Measurements from ENCODE around the gene CST11.

DNA sequence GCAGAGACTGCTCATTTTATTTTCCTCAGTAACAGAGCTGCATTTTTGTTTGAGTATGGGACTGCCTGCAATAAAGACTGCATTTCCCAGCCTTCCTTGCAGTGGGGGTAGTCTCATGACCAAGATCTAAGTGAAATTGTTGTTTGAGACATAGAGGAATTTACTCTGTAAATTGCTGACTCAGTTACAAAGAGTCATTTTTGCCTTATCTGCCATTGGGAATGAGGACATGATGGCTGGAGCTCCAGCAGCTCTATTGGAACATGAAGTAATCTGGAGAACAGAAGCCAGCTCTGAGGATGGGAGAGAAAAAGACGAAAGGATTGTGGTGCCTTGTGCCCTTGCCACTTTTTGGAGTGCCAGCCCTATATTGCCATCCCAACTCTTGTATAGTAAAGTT is 2.1 kb upstream of the CST11 start:
- TF ChIP-seq GABPA (IDR thresholded peaks at IDR 0.05; ENCODE audit: low read depth) (no peak), IKZF1 (conservative IDR thresholded peaks at IDR 0.05) (no peak), CREB1 (IDR thresholded peaks at IDR 0.05; ENCODE audit: low read depth) (no peak), BRCA1 (IDR thresholded peaks at IDR 0.05; ENCODE audit: low read depth, low read length) (no peak), ZNF24 (IDR thresholded peaks at IDR 0.05) (no peak), MYC (IDR thresholded peaks at IDR 0.05; ENCODE audit: insufficient read depth, insufficient read length, insufficient replicate concordance, low read length, severe bottlenecking) (no peak)
- TF ChIP-seq, protein P1, sequence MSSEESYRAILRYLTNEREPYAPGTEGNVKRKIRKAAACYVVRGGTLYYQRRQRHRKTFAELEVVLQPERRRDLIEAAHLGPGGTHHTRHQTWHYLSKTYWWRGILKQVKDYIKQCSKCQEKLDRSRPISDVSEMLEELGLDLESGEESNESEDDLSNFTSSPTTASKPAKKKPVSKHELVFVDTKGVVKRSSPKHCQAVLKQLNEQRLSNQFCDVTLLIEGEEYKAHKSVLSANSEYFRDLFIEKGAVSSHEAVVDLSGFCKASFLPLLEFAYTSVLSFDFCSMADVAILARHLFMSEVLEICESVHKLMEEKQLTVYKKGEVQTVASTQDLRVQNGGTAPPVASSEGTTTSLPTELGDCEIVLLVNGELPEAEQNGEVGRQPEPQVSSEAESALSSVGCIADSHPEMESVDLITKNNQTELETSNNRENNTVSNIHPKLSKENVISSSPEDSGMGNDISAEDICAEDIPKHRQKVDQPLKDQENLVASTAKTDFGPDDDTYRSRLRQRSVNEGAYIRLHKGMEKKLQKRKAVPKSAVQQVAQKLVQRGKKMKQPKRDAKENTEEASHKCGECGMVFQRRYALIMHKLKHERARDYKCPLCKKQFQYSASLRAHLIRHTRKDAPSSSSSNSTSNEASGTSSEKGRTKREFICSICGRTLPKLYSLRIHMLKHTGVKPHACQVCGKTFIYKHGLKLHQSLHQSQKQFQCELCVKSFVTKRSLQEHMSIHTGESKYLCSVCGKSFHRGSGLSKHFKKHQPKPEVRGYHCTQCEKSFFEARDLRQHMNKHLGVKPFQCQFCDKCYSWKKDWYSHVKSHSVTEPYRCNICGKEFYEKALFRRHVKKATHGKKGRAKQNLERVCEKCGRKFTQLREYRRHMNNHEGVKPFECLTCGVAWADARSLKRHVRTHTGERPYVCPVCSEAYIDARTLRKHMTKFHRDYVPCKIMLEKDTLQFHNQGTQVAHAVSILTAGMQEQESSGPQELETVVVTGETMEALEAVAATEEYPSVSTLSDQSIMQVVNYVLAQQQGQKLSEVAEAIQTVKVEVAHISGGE (CRISPR knock-in tag; IDR thresholded peaks at IDR 0.05) = no peak
- TF ChIP-seq, protein P2, sequence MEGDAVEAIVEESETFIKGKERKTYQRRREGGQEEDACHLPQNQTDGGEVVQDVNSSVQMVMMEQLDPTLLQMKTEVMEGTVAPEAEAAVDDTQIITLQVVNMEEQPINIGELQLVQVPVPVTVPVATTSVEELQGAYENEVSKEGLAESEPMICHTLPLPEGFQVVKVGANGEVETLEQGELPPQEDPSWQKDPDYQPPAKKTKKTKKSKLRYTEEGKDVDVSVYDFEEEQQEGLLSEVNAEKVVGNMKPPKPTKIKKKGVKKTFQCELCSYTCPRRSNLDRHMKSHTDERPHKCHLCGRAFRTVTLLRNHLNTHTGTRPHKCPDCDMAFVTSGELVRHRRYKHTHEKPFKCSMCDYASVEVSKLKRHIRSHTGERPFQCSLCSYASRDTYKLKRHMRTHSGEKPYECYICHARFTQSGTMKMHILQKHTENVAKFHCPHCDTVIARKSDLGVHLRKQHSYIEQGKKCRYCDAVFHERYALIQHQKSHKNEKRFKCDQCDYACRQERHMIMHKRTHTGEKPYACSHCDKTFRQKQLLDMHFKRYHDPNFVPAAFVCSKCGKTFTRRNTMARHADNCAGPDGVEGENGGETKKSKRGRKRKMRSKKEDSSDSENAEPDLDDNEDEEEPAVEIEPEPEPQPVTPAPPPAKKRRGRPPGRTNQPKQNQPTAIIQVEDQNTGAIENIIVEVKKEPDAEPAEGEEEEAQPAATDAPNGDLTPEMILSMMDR (IDR thresholded peaks at IDR 0.05 in 2 of 3, conservative IDR thresholded peaks at IDR 0.05 in 1 of 3; ENCODE audit: control insufficient read depth in 2 of 3, extremely low read depth in 1 of 3, insufficient read depth in 1 of 3, low read depth in 3 of 3, low read length in 3 of 3) = no peak
- TF ChIP-seq, protein P3, sequence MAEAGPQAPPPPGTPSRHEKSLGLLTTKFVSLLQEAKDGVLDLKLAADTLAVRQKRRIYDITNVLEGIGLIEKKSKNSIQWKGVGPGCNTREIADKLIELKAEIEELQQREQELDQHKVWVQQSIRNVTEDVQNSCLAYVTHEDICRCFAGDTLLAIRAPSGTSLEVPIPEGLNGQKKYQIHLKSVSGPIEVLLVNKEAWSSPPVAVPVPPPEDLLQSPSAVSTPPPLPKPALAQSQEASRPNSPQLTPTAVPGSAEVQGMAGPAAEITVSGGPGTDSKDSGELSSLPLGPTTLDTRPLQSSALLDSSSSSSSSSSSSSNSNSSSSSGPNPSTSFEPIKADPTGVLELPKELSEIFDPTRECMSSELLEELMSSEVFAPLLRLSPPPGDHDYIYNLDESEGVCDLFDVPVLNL (IDR thresholded peaks at IDR 0.05; ENCODE audit: low read depth, low read length) = no peak
- TF ChIP-seq, protein P4, sequence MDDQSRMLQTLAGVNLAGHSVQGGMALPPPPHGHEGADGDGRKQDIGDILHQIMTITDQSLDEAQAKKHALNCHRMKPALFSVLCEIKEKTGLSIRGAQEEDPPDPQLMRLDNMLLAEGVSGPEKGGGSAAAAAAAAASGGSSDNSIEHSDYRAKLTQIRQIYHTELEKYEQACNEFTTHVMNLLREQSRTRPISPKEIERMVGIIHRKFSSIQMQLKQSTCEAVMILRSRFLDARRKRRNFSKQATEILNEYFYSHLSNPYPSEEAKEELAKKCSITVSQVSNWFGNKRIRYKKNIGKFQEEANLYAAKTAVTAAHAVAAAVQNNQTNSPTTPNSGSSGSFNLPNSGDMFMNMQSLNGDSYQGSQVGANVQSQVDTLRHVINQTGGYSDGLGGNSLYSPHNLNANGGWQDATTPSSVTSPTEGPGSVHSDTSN (IDR thresholded peaks at IDR 0.05; ENCODE audit: insufficient replicate concordance, low read depth, low read length) = no peak
- TF ChIP-seq, protein P5, sequence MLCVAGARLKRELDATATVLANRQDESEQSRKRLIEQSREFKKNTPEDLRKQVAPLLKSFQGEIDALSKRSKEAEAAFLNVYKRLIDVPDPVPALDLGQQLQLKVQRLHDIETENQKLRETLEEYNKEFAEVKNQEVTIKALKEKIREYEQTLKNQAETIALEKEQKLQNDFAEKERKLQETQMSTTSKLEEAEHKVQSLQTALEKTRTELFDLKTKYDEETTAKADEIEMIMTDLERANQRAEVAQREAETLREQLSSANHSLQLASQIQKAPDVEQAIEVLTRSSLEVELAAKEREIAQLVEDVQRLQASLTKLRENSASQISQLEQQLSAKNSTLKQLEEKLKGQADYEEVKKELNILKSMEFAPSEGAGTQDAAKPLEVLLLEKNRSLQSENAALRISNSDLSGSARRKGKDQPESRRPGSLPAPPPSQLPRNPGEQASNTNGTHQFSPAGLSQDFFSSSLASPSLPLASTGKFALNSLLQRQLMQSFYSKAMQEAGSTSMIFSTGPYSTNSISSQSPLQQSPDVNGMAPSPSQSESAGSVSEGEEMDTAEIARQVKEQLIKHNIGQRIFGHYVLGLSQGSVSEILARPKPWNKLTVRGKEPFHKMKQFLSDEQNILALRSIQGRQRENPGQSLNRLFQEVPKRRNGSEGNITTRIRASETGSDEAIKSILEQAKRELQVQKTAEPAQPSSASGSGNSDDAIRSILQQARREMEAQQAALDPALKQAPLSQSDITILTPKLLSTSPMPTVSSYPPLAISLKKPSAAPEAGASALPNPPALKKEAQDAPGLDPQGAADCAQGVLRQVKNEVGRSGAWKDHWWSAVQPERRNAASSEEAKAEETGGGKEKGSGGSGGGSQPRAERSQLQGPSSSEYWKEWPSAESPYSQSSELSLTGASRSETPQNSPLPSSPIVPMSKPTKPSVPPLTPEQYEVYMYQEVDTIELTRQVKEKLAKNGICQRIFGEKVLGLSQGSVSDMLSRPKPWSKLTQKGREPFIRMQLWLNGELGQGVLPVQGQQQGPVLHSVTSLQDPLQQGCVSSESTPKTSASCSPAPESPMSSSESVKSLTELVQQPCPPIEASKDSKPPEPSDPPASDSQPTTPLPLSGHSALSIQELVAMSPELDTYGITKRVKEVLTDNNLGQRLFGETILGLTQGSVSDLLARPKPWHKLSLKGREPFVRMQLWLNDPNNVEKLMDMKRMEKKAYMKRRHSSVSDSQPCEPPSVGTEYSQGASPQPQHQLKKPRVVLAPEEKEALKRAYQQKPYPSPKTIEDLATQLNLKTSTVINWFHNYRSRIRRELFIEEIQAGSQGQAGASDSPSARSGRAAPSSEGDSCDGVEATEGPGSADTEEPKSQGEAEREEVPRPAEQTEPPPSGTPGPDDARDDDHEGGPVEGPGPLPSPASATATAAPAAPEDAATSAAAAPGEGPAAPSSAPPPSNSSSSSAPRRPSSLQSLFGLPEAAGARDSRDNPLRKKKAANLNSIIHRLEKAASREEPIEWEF (IDR thresholded peaks at IDR 0.05; ENCODE audit: insufficient replicate concordance, low read depth, low read length) = no peak
- TF ChIP-seq, protein P6, sequence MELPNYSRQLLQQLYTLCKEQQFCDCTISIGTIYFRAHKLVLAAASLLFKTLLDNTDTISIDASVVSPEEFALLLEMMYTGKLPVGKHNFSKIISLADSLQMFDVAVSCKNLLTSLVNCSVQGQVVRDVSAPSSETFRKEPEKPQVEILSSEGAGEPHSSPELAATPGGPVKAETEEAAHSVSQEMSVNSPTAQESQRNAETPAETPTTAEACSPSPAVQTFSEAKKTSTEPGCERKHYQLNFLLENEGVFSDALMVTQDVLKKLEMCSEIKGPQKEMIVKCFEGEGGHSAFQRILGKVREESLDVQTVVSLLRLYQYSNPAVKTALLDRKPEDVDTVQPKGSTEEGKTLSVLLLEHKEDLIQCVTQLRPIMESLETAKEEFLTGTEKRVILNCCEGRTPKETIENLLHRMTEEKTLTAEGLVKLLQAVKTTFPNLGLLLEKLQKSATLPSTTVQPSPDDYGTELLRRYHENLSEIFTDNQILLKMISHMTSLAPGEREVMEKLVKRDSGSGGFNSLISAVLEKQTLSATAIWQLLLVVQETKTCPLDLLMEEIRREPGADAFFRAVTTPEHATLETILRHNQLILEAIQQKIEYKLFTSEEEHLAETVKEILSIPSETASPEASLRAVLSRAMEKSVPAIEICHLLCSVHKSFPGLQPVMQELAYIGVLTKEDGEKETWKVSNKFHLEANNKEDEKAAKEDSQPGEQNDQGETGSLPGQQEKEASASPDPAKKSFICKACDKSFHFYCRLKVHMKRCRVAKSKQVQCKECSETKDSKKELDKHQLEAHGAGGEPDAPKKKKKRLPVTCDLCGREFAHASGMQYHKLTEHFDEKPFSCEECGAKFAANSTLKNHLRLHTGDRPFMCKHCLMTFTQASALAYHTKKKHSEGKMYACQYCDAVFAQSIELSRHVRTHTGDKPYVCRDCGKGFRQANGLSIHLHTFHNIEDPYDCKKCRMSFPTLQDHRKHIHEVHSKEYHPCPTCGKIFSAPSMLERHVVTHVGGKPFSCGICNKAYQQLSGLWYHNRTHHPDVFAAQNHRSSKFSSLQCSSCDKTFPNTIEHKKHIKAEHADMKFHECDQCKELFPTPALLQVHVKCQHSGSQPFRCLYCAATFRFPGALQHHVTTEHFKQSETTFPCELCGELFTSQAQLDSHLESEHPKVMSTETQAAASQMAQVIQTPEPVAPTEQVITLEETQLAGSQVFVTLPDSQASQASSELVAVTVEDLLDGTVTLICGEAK (IDR thresholded peaks at IDR 0.05; ENCODE audit: borderline replicate concordance) = no peak
